ENCODE results near the gene ADNP2.
A peak's percentile ranks its signal among the peaks of the same experiment; 100 is the strongest.

ADNP2 gene

GRCh38 chr18:80105369-80106167 lies 3.5 kb upstream of the ADNP2 start:
- DNase-seq = no peak

- DNase-seq = no peak
Measured at GRCh38 chr18:80106482-80107051, 2.5 kb upstream of the ADNP2 start.

GRCh38 chr18:80107426-80107825 lies 1.6 kb upstream of the ADNP2 start:
- DNase-seq = no peak

GRCh38 chr18:80108121-80108536 lies 933 bp upstream of the ADNP2 start:
- DNase-seq = no peak

GRCh38 chr18:80109676-80110078 lies 615 bp downstream of the ADNP2 start:
- DNase-seq = peak; percentile 41

GRCh38 chr18:80112624-80113248 lies 3.7 kb downstream of the ADNP2 start:
- no peak for DNase-seq

GRCh38 chr18:80115035-80115434 lies 6.0 kb downstream of the ADNP2 start:
- DNase-seq = no peak

- DNase-seq = no peak
Measured at GRCh38 chr18:80119111-80119510, 10.0 kb downstream of the ADNP2 start.

GRCh38 chr18:80120932-80121331 lies 11.9 kb downstream of the ADNP2 start:
- no peak for DNase-seq

- no peak for DNase-seq
Measured at GRCh38 chr18:80124131-80124530, 15.1 kb downstream of the ADNP2 start.

- DNase-seq = no peak
Measured at GRCh38 chr18:80126797-80127196, 17.7 kb downstream of the ADNP2 start.

- DNase-seq = no peak
Measured at GRCh38 chr18:80127635-80128034, 18.6 kb downstream of the ADNP2 start.

- DNase-seq = no peak
Measured at GRCh38 chr18:80129672-80130367, 20.8 kb downstream of the ADNP2 start.

GRCh38 chr18:80130555-80130954 lies 21.5 kb downstream of the ADNP2 start:
- DNase-seq = no peak

GRCh38 chr18:80132180-80132812 lies 23.2 kb downstream of the ADNP2 start:
- no peak for DNase-seq

- no peak for DNase-seq
Measured at GRCh38 chr18:80133124-80133523, 24.1 kb downstream of the ADNP2 start.

GRCh38 chr18:80135136-80135535 lies 26.1 kb downstream of the ADNP2 start:
- DNase-seq = no peak

GRCh38 chr18:80136679-80137078 lies 27.6 kb downstream of the ADNP2 start:
- DNase-seq = no peak

GRCh38 chr18:80137137-80137536 lies 28.1 kb downstream of the ADNP2 start:
- DNase-seq = no peak

- no peak for DNase-seq
Measured at GRCh38 chr18:80137976-80138375, 28.9 kb downstream of the ADNP2 start.

- no peak for DNase-seq
Measured at GRCh38 chr18:80140455-80140985, 31.5 kb downstream of the ADNP2 start.

- peak; percentile 13 for DNase-seq
Measured at GRCh38 chr18:80143881-80144280, 34.8 kb downstream of the ADNP2 start.
